GM23338 (cell line): ENCODE results near the gene CACNA1C.

Experiments
- CTCF ChIP-seq, 2 experiments: fragments of 200-600 bp in 1 of 2; sonication (generic) in 1 of 2; conservative IDR thresholded peaks; 2 replicates each; pipeline versions ENCODE4 v1.5.1 to v1.6.1; 2016 to 2017; ENCODE audit warnings: antibody characterized with exemption in 2 of 2, low read depth in 2 of 2, mild to moderate bottlenecking in 2 of 2, moderate library complexity in 1 of 2
- EZH2phosphoT487 ChIP-seq: fragments of 200-600 bp; sonication (generic); IDR thresholded peaks from one replicate; pipeline ENCODE4 v1.8.1; 2018; ENCODE audit warnings: antibody characterized with exemption; ENCODE audit not compliant: unreplicated experiment
- POLR2AphosphoS5 ChIP-seq: IDR thresholded peaks from 2 replicates; pipeline ENCODE4 v1.6.1; 2016; ENCODE audit warnings: antibody characterized with exemption, low read depth
- ZNF331 ChIP-seq: fragments of 250-450 bp; sonication (Bioruptor Pico); IDR thresholded peaks from 2 replicates; pipeline ENCODE4 v1.5.0; 2020; ENCODE audit warnings: low read depth, mild to moderate bottlenecking, moderate library complexity

- TF ChIP-seq CTCF (conservative IDR thresholded peaks at IDR 0.05; ENCODE audit: low read depth in 2 of 2), result no peak
- TF ChIP-seq POLR2AphosphoS5, result no peak
- TF ChIP-seq EZH2phosphoT487, result no peak
- TF ChIP-seq ZNF331 (CRISPR knock-in tag), result no peak
These were observed 66.5 kb downstream of the CACNA1C start for GRCh38 chr12:2119266-2119665.
